Esophagus squamous epithelium (tissue), 5 donors: ENCODE results near the gene RO60. TPM values are rescaled to one million over a fixed set of nuclear protein-coding genes. Genes with fewer than 3 reads are reported as not detected.
A peak's percentile ranks its signal among the peaks of the same experiment; 100 is the strongest.

Experiments
- DNase-seq: peaks from one replicate; lab custom pipeline; 2025; lab: John Stamatoyannopoulos, UW
- H3K27ac ChIP-seq, 4 donors: fragments of 200-600 bp; sonication (generic); one replicate each; pipeline ENCODE4 v1.5.1; 2016 to 2019; ENCODE audit warnings: mild to moderate bottlenecking in 1 of 4
- H3K27me3 ChIP-seq, 4 donors: fragments of 200-600 bp; sonication (generic); 1 replicate in 3 of 4; 2 replicates in 1 of 4; pipeline versions ENCODE4 v1.5.1 to v1.6.0; 2017 to 2021; ENCODE audit warnings: antibody characterized with exemption in 1 of 4
- H3K36me3 ChIP-seq, 3 donors: fragments of 200-600 bp; sonication (generic); one replicate each; pipeline ENCODE4 v1.5.1; 2016 to 2019
- H3K4me1 ChIP-seq, 3 donors: fragments of 200-600 bp; sonication (generic); one replicate each; pipeline ENCODE4 v1.5.1; 2017 to 2019
- H3K4me3 ChIP-seq, 4 donors: fragments of 200-600 bp; sonication (generic); 1 replicate in 3 of 4; 2 replicates in 1 of 4; pipeline ENCODE4 v1.5.1; 2016 to 2019; ENCODE audit warnings: mild to moderate bottlenecking in 2 of 4, moderate library complexity in 1 of 4
- H3K9me3 ChIP-seq, 3 donors: fragments of 200-600 bp; sonication (generic); one replicate each; pipeline ENCODE4 v1.5.1; 2016 to 2019
- POLR2A ChIP-seq, 4 donors: fragments of 450-650 bp; IDR thresholded peaks; one replicate each; pipeline ENCODE4 v1.6.1; 2017; ENCODE audit warnings: antibody characterized with exemption in 4 of 4, mild to moderate bottlenecking in 4 of 4, moderate library complexity in 3 of 4
- WGBS, 2 donors: methylation state at CpG; one replicate each; pipeline ENCODE4 v1.1.5; 2018; 5-methylcytosine and 5-hydroxymethylcytosine counted together
- intact Hi-C: fragments of 100-400 bp; cut with DNase I; formaldehyde crosslinking; loops from one replicate; pipeline ENCODE4 v1.15.0; 2022
- total RNA-seq, 4 donors: library from RNA; depleted of rRNA; stranded (reverse); fragments of >200 nt; gene quantifications; one replicate each; pipeline ENCODE4 v1.1.0, GENCODE V29; 2016
- TF ChIP-seq, protein P1 (sequence below), 6 experiments: fragments of 450-650 bp in 4 of 6; fragments of 200-600 bp in 2 of 6; sonication (generic) in 2 of 6; IDR thresholded peaks; one replicate each; pipeline ENCODE4 v1.5.1; 2016 to 2019; ENCODE audit warnings: antibody characterized with exemption in 6 of 6, mild to moderate bottlenecking in 4 of 6, moderate library complexity in 4 of 6
- donor health status: DM: yes; HTN: yes; CAD: no.

RO60 gene
- total RNA-seq, 4 donors from 2014 or later: 29.2 to 91.0 (median 41.7) TPM

DNA sequence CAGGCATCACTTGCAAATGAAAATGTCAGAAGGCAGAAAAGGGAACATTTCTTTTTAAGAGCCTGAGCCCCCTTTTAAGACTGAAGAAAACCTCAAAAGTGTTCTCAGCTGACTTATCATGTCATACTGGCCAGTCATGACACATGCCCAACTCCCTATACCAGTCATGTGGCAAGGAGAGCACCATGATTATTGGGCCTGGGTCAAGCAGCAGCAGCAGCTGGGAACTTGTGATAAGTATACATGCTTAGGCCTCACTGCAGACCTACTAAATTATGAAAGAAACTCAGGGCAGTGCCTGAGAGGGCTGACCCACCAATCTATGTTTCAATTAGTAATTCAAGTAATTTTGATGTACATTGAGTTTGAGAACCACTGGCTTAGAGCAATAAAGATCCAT lies 8.6 kb downstream of the RO60 start:
- no peak for DNase-seq
- Histone ChIP-seq H3K9me3 (no peaks in the 10 kb centered on the region), H3K4me1 (peaks cover 0 to 19% (median 0%) of the 10 kb centered on the region in 3 donors), H3K27ac (no peak overlapping the region), H3K27me3 (no peaks in the 10 kb centered on the region), H3K36me3 (peaks cover 0 to 25% (median 0%) of the 10 kb centered on the region in 3 donors), H3K4me3 (no peak overlapping the region)
- intact Hi-C loops: loop anchor here (10.0 kb wide), 1 partner anchor 57 kb away; the partner anchor contains the start of gene CDC73
- TF ChIP-seq POLR2A (IDR thresholded peaks at IDR 0.05): no peak
- TF ChIP-seq, protein P1, sequence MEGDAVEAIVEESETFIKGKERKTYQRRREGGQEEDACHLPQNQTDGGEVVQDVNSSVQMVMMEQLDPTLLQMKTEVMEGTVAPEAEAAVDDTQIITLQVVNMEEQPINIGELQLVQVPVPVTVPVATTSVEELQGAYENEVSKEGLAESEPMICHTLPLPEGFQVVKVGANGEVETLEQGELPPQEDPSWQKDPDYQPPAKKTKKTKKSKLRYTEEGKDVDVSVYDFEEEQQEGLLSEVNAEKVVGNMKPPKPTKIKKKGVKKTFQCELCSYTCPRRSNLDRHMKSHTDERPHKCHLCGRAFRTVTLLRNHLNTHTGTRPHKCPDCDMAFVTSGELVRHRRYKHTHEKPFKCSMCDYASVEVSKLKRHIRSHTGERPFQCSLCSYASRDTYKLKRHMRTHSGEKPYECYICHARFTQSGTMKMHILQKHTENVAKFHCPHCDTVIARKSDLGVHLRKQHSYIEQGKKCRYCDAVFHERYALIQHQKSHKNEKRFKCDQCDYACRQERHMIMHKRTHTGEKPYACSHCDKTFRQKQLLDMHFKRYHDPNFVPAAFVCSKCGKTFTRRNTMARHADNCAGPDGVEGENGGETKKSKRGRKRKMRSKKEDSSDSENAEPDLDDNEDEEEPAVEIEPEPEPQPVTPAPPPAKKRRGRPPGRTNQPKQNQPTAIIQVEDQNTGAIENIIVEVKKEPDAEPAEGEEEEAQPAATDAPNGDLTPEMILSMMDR (IDR thresholded peaks at IDR 0.05): no peak

DNA sequence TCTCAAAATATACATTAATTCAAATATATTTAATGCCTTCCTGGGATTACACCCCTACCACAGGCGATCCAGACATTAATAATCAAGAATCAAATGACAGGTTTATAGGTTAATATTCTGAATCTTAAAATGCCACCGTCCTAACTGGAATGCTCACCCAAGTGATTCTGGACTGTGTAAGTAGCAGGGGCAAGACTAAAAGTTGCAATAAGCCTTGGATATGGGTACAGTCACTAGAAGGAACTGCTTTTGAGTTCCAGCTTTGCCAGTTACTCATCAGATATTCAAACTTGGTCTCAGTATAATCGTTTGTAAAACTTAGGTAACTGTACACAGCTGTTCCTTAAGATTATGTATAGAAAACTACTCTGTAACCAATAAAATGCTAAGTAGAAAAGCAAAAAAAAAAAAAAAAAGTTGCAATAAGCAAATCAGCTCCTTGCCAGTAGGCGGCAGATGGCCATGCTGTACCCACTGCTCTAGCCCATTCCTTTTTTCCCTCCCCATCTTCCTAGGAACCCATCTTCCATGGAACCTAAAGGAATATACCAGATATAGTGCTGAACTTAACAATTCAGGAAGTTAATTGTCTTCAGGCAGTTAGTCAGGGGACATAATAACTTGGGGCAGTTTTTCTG lies 10.5 kb downstream of the RO60 start:
- TF ChIP-seq POLR2A (IDR thresholded peaks at IDR 0.05): no peak
- TF ChIP-seq, protein P1 (IDR thresholded peaks at IDR 0.05): peak in 1 of 6 experiments; percentile 20
- H3K36me3 ChIP-seq: peaks cover 0 to 30% (median 0%) of the 10 kb centered on the region in 3 donors
- no peak for DNase-seq
- intact Hi-C loops: loop anchor here (10.0 kb wide), 1 partner anchor 55 kb away; the partner anchor contains the start of gene CDC73
- H3K27me3 ChIP-seq: no peaks in the 10 kb centered on the region
- H3K4me1 ChIP-seq: peaks cover 0 to 12% (median 0%) of the 10 kb centered on the region in 3 donors
- H3K4me3 ChIP-seq: no peak overlapping the region
- 79 to 80% methylated on average over 4 of the region's 4 CpGs for WGBS, 2 donors
- H3K9me3 ChIP-seq: no peaks in the 10 kb centered on the region
- no peak overlapping the region for H3K27ac ChIP-seq

DNA sequence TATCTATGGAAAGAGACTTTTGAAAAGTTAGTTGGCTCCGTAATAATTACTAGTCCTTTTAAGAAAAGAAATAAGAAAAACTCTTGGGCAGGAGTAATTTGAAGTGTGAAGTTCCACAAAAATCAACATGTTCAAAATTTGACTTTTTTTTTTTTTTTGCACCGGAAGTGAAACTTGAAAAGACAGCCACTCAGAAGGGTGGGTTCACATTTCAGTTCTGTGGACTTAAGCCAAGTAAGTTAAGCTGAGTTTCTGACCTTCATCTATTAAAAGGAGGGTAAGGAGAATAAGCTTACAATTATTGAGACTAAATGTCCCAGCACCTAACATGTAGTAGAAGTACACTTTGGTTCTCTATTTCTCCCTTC lies 11.0 kb downstream of the RO60 start:
- H3K36me3 ChIP-seq: peaks cover 0 to 30% (median 0%) of the 10 kb centered on the region in 3 donors
- no peak overlapping the region for H3K27ac ChIP-seq
- peaks cover 0 to 12% (median 0%) of the 10 kb centered on the region in 3 donors for H3K4me1 ChIP-seq
- intact Hi-C loops: no loop called here
- DNase-seq: no peak
- 76 to 89% methylated on average over 2 of the region's 2 CpGs for WGBS, 2 donors
- no peak for TF ChIP-seq POLR2A (IDR thresholded peaks at IDR 0.05)
- TF ChIP-seq, protein P1 (IDR thresholded peaks at IDR 0.05): no peak
- H3K27me3 ChIP-seq: no peaks in the 10 kb centered on the region
- H3K9me3 ChIP-seq: no peaks in the 10 kb centered on the region
- H3K4me3 ChIP-seq: no peak overlapping the region

DNA sequence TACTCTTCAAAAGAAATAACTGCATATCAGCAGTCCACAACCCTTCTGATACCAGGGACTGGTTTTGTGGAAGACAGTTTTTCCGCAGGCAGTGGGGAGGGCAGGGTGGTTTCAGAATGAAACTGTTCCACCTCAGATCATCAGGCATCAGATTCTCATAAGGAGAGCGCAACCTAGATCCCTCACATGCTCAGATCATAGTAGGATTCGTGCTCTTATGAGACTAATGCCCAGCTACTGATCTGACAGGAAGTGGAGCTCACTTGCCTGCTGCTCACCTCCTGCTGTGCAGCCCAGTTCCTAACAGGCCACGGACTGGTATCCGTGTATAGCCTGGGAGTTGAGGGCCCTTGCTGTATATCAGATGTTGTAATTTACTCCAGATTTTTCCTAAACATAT lies 11.5 kb downstream of the RO60 start:
- TF ChIP-seq POLR2A (IDR thresholded peaks at IDR 0.05): no peak
- TF ChIP-seq, protein P1 (IDR thresholded peaks at IDR 0.05): no peak
- H3K27ac ChIP-seq: no peak overlapping the region
- no peak overlapping the region for H3K4me3 ChIP-seq
- peaks cover 0 to 12% (median 0%) of the 10 kb centered on the region in 3 donors for H3K4me1 ChIP-seq
- intact Hi-C loops: no loop called here
- H3K27me3 ChIP-seq: no peaks in the 10 kb centered on the region
- H3K36me3 ChIP-seq: peaks cover 0 to 30% (median 0%) of the 10 kb centered on the region in 3 donors
- no peak for DNase-seq
- 52 to 76% methylated on average over 5 of the region's 5 CpGs for WGBS, 2 donors
- no peaks in the 10 kb centered on the region for H3K9me3 ChIP-seq

DNA sequence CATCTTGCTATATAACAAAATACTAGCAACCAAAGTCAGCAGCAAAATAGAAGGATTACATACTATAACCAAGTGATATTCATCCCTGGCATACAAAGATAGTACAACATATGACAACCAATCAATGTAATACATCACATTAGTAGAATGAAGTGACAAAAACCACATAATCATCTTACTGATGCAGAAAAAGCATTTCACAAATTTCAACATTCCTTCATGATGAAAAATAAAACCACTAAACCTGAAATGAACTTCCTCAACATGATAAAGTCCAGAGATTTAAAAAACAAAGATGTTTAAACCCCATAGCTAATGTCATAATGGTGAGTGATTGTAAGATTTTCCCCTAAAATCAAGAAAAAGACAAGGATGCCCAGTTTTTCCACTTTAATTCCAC lies 18.6 kb downstream of the RO60 start:
- no peak for DNase-seq
- peaks cover 0 to 75% (median 16%) of the 10 kb centered on the region in 3 donors for H3K36me3 ChIP-seq
- intact Hi-C loops: no loop called here

More for the DNA sequence above, 18.6 kb downstream of the RO60 start:
- no peak overlapping the region for H3K27ac ChIP-seq
- no peaks in the 10 kb centered on the region for H3K9me3 ChIP-seq
- H3K4me3 ChIP-seq: no peak overlapping the region
- H3K27me3 ChIP-seq: no peaks in the 10 kb centered on the region
- no peaks in the 10 kb centered on the region for H3K4me1 ChIP-seq
- TF ChIP-seq, protein P1 (IDR thresholded peaks at IDR 0.05): no peak
- TF ChIP-seq POLR2A (IDR thresholded peaks at IDR 0.05): no peak
